GM13976 (cell line): ENCODE measurements around the gene PKN2.

ENCODE experiments used
- DNase-seq: peaks from one replicate; pipeline ENCODE4 v3.0.0; 2012; ENCODE audit warnings: low spot score
- in situ Hi-C: fragments of 300-500 bp; cut with MboI; formaldehyde crosslinking; loops from one replicate; pipeline ENCODE4 v1.12.0; 2022; ENCODE audit warnings: low sequenced_read_pairs, mixed read lengths, inconsistent platforms; ENCODE audit not compliant: unreplicated experiment
- TF ChIP-seq, protein P1 (sequence below): IDR thresholded peaks from 2 replicates; pipeline ENCODE4 v1.5.1; 2012; ENCODE audit warnings: borderline replicate concordance, mild to moderate bottlenecking; ENCODE audit not compliant: insufficient read depth; ENCODE audit errors: extremely low read depth, missing control alignments, control extremely low read depth

Gene PKN2

GRCh38 chr1:88683541-88684481 lies at the start of gene PKN2:
Gene PKN2, plus strand, starts transcription at chr1:88684273. Its CDS starts 308 bp downstream, at chr1:88684581.
- in situ Hi-C loops, result no loop called here
- TF ChIP-seq, protein P1, sequence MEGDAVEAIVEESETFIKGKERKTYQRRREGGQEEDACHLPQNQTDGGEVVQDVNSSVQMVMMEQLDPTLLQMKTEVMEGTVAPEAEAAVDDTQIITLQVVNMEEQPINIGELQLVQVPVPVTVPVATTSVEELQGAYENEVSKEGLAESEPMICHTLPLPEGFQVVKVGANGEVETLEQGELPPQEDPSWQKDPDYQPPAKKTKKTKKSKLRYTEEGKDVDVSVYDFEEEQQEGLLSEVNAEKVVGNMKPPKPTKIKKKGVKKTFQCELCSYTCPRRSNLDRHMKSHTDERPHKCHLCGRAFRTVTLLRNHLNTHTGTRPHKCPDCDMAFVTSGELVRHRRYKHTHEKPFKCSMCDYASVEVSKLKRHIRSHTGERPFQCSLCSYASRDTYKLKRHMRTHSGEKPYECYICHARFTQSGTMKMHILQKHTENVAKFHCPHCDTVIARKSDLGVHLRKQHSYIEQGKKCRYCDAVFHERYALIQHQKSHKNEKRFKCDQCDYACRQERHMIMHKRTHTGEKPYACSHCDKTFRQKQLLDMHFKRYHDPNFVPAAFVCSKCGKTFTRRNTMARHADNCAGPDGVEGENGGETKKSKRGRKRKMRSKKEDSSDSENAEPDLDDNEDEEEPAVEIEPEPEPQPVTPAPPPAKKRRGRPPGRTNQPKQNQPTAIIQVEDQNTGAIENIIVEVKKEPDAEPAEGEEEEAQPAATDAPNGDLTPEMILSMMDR, result peak; percentile 24
- DNase-seq, result peak; percentile 96

GRCh38 chr1:88634538-88634937 lies 49.5 kb upstream of the PKN2 start:
- DNase-seq, result no peak
- TF ChIP-seq, protein P1, result no peak
- in situ Hi-C loops, result no loop called here

- in situ Hi-C loops, result no loop called here
- TF ChIP-seq, protein P1, result no peak
- no peak for DNase-seq
These were observed 44.0 kb upstream of the PKN2 start for GRCh38 chr1:88640060-88640459.

DNA sequence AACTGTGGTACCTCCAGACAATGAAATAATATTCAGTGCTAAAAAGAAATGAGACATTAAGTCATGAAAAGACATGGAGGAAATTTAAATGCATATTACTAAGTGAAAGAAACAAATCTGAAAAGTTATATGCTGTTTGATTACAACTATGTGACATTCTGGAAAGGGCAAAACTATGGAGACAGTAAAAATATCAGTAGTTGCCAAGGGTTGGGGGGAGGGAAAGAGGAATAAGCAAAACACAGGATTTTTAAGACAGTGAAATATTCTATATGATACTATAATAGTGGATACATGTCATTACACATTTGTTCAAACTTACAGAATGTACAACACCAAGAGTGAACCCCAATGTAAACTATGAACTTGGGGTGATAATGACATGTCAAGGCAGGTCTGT lies 38.2 kb upstream of the PKN2 start:
- DNase-seq, result no peak
- in situ Hi-C loops, result no loop called here
- TF ChIP-seq, protein P1, result no peak

DNA sequence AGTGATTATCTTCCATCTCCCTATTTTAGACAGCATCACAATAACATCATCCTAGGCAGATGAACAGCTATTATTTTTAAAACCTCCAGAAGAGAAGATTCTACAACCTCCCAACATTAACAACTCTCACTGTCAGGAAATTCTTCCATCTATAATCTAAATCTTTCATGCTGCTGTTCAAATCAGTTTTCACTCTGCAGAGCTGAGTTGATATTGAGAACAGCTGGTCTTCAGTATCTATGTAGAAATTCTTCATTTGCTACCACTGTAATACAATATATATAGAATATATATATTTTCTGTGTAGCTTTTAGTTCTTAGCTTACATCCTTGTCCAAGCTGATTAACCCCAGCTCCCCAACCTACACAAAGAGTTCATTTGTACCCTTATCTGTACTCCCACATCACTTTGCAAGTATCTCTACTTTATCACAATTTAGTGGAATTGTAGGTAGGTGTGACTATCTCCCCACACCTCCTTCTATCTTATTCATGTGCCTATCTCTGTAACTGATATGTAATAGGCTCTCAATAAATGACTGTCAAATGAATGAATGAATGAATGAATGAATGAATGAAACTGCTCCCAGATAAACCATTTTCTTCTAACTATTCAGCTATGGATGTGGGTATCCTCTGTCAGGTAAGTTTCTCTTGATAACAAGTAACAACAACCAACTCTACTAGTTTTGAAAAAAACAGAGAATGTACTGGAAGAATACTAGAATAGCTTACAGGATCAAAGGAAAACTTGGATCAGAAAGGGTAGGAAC lies 37.4 kb upstream of the PKN2 start:
- in situ Hi-C loops, result no loop called here
- no peak for DNase-seq
- TF ChIP-seq, protein P1, result no peak

DNA sequence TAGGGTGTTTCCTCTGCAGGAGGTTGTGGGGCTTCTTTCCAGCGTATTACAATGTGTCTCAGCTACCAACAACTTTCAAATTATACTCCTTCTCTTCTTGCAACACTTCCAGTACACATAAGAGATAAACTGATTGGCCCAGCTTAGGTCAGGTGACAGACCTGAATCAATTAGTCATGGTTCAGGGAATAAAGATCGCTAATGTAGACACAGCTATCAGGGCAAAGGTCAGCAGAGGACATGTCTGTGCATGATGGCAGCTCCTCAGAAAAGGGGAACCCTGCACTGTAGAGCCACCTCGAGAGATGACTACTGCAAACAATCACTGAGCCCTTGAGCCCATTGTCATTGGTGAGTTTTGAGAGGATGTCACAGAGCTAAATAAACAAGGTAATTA lies 36.8 kb upstream of the PKN2 start:
- in situ Hi-C loops, result no loop called here
- no peak for DNase-seq

More for the DNA sequence above, 36.8 kb upstream of the PKN2 start:
- TF ChIP-seq, protein P1, result no peak
